Measurements from ENCODE around the gene OSBPL10.
"Not testable (repeated sequence)": the region's sequence is repeated elsewhere in the genome, so short reads cannot be mapped to it uniquely, and the experiment has no call there.

The OSBPL10 gene

GRCh38 chr3:31992995-31993394, 11.9 kb upstream of the OSBPL10 start:
- DNase-seq (ENCODE audit: low spot score), result not testable (repeated sequence)

GRCh38 chr3:31988271-31988670, 7.2 kb upstream of the OSBPL10 start:
- DNase-seq (ENCODE audit: low spot score), result no peak

- DNase-seq (ENCODE audit: low spot score), result no peak
Observed at GRCh38 chr3:31985831-31986230, 4.8 kb upstream of the OSBPL10 start.

GRCh38 chr3:31984321-31984720, 3.3 kb upstream of the OSBPL10 start:
- DNase-seq (ENCODE audit: low spot score), result no peak

- peak; percentile 86 for DNase-seq (ENCODE audit: low spot score)
Observed at GRCh38 chr3:31980530-31981205, 394 bp downstream of the OSBPL10 start.

- DNase-seq (ENCODE audit: low spot score), result no peak
Observed at GRCh38 chr3:31979001-31979697, 1.9 kb downstream of the OSBPL10 start.

GRCh38 chr3:31978553-31978952, 2.5 kb downstream of the OSBPL10 start:
- no peak for DNase-seq (ENCODE audit: low spot score)

GRCh38 chr3:31977736-31978135, 3.3 kb downstream of the OSBPL10 start:
- no peak for DNase-seq (ENCODE audit: low spot score)

GRCh38 chr3:31976302-31976701, 4.8 kb downstream of the OSBPL10 start:
- no peak for DNase-seq (ENCODE audit: low spot score)

GRCh38 chr3:31974964-31975363, 6.1 kb downstream of the OSBPL10 start:
- no peak for DNase-seq (ENCODE audit: low spot score)

GRCh38 chr3:31974471-31974870, 6.6 kb downstream of the OSBPL10 start:
- no peak for DNase-seq (ENCODE audit: low spot score)

GRCh38 chr3:31973837-31974236, 7.2 kb downstream of the OSBPL10 start:
- no peak for DNase-seq (ENCODE audit: low spot score)

GRCh38 chr3:31973081-31973480, 8.0 kb downstream of the OSBPL10 start:
- DNase-seq (ENCODE audit: low spot score), result no peak

- no peak for DNase-seq (ENCODE audit: low spot score)
Observed at GRCh38 chr3:31971607-31972006, 9.5 kb downstream of the OSBPL10 start.

GRCh38 chr3:31968927-31969418, 12.1 kb downstream of the OSBPL10 start:
- DNase-seq (ENCODE audit: low spot score), result peak; percentile 100

- DNase-seq (ENCODE audit: low spot score), result peak; percentile 82
Observed at GRCh38 chr3:31968369-31968926, 12.6 kb downstream of the OSBPL10 start.

GRCh38 chr3:31967592-31967991, 13.5 kb downstream of the OSBPL10 start:
- no peak for DNase-seq (ENCODE audit: low spot score)

GRCh38 chr3:31966978-31967591, 14.0 kb downstream of the OSBPL10 start:
- DNase-seq (ENCODE audit: low spot score), result no peak

- peak; percentile 44 for DNase-seq (ENCODE audit: low spot score)
Observed at GRCh38 chr3:31962801-31963205, 18.3 kb downstream of the OSBPL10 start.

GRCh38 chr3:31960793-31961431, 20.1 kb downstream of the OSBPL10 start:
- peak; percentile 85 for DNase-seq (ENCODE audit: low spot score)

GRCh38 chr3:31959951-31960792, 20.9 kb downstream of the OSBPL10 start:
- DNase-seq (ENCODE audit: low spot score), result no peak
